Hindlimb muscle (tissue), 1 donor: ENCODE measurements around the gene NFYC. TPM values are rescaled to one million over a fixed set of nuclear protein-coding genes. Genes with fewer than 3 reads are reported as not detected.
"Not testable (repeated sequence)": the region's sequence is repeated elsewhere in the genome, so short reads cannot be mapped to it uniquely, and the experiment has no call there.

Source experiments
- DNase-seq: peaks from one replicate; pipeline ENCODE4 v3.0.0-alpha.2; 2013
- polyA plus RNA-seq: library from polyadenylated mRNA; unstranded; fragments of 120-200 nt; gene quantifications from one replicate; pipeline ENCODE4 v1.2.1, GENCODE V29; 2013; ENCODE audit not compliant: insufficient read length

Gene NFYC
- polyA plus RNA-seq, 1 donor = 63.2 TPM

GRCh38 chr1:40708750-40709099 lies 17.2 kb downstream of the NFYC start:
- DNase-seq = no peak

- DNase-seq = peak; percentile 90
Observed at GRCh38 chr1:40709100-40709801, 17.7 kb downstream of the NFYC start.

GRCh38 chr1:40709802-40710278 lies 18.3 kb downstream of the NFYC start:
- DNase-seq = no peak

- no peak for DNase-seq
Observed at GRCh38 chr1:40710581-40711315, 19.2 kb downstream of the NFYC start.

GRCh38 chr1:40711465-40712404 lies 20.2 kb downstream of the NFYC start:
- no peak for DNase-seq

- DNase-seq = no peak
Observed at GRCh38 chr1:40712405-40712944, 21.0 kb downstream of the NFYC start.

GRCh38 chr1:40712997-40713396 lies 21.5 kb downstream of the NFYC start:
- no peak for DNase-seq

GRCh38 chr1:40715491-40716059 lies 24.1 kb downstream of the NFYC start:
- no peak for DNase-seq

- DNase-seq = no peak
Observed at GRCh38 chr1:40717065-40717464, 25.6 kb downstream of the NFYC start.

- no peak for DNase-seq
Observed at GRCh38 chr1:40717955-40718354, 26.5 kb downstream of the NFYC start.

- DNase-seq = no peak
Observed at GRCh38 chr1:40720493-40720892, 29.0 kb downstream of the NFYC start.

- DNase-seq = no peak
Observed at GRCh38 chr1:40722622-40723021, 31.1 kb downstream of the NFYC start.

- no peak for DNase-seq
Observed at GRCh38 chr1:40723196-40723955, 31.9 kb downstream of the NFYC start.

GRCh38 chr1:40727662-40728061 lies 36.2 kb downstream of the NFYC start:
- DNase-seq = not testable (repeated sequence)

- not testable (repeated sequence) for DNase-seq
Observed at GRCh38 chr1:40729316-40729862, 37.9 kb downstream of the NFYC start.

GRCh38 chr1:40732756-40733301 lies 41.3 kb downstream of the NFYC start:
- DNase-seq = no peak

- DNase-seq = no peak
Observed at GRCh38 chr1:40734882-40735628, 43.6 kb downstream of the NFYC start.

GRCh38 chr1:40736085-40736531 lies 44.6 kb downstream of the NFYC start:
- DNase-seq = no peak

- DNase-seq = no peak
Observed at GRCh38 chr1:40738831-40739230, 47.3 kb downstream of the NFYC start.

GRCh38 chr1:40739455-40740008 lies 48.0 kb downstream of the NFYC start:
- no peak for DNase-seq
